ENCODE data around the gene CASS4.
"Not testable (repeated sequence)": the region's sequence is repeated elsewhere in the genome, so short reads cannot be mapped to it uniquely, and the experiment has no call there.

The CASS4 gene

DNA sequence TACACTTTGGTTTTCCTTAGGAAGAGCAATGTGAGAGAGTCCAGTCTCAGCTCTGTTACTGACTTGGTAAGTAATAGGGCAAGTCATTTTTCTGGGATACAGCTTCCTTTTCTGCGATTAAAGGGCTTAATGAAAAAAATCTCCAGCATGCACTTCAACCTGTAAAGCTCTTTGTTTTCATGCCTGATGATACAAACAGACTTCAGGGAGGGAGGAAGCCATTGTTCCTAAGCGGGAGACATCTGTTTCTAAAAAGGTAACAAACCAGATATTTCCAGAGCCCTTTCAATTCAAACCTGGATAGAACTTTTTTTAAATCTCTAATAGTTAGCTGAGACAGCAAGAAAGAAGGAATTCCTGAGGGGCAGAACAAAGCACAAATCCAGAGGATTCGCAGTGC lies 5.2 kb upstream of the CASS4 start:
- TF ChIP-seq, protein P1, sequence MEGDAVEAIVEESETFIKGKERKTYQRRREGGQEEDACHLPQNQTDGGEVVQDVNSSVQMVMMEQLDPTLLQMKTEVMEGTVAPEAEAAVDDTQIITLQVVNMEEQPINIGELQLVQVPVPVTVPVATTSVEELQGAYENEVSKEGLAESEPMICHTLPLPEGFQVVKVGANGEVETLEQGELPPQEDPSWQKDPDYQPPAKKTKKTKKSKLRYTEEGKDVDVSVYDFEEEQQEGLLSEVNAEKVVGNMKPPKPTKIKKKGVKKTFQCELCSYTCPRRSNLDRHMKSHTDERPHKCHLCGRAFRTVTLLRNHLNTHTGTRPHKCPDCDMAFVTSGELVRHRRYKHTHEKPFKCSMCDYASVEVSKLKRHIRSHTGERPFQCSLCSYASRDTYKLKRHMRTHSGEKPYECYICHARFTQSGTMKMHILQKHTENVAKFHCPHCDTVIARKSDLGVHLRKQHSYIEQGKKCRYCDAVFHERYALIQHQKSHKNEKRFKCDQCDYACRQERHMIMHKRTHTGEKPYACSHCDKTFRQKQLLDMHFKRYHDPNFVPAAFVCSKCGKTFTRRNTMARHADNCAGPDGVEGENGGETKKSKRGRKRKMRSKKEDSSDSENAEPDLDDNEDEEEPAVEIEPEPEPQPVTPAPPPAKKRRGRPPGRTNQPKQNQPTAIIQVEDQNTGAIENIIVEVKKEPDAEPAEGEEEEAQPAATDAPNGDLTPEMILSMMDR (IDR thresholded peaks at IDR 0.05), result no peak
- Histone ChIP-seq H3K27ac (peak overlapping the region; percentile 59), H3K4me1 (ENCODE audit: control insufficient read depth in 1 of 2, insufficient read depth in 1 of 2, low read depth in 1 of 2, low read length in 1 of 2) (peaks cover 34% of the 10 kb centered on the region in 2 experiments), H3K4me3 (ENCODE audit: low read depth in 1 of 2, low read length in 1 of 2) (no peak overlapping the region), H3K9me3 (no peaks in the 10 kb centered on the region), H3K27me3 (no peaks in the 10 kb centered on the region), H3K36me3 (peaks cover 21% of the 10 kb centered on the region)

DNA sequence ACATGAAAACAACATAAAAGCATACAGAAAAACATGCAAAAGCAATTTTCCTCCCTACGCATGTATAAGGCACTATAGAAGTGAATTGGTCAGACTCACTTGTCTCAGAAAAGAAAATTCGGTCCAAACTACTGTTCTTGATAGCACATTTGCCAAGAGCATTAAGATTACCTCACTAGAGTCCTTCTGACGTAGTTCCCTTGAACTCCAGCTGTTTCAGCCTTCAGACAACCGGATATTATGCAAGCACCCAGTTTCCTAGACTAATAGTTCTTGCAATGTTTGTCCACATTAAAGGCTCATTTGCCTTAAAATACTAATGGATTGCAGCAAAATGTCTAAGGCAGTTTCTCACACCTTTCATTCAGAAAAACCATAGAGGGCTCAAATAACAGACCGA lies 2.5 kb upstream of the CASS4 start:
- TF ChIP-seq, protein P1 (IDR thresholded peaks at IDR 0.05), result peak; percentile 36
- H3K27ac ChIP-seq, result peak overlapping the region; percentile 97
- peaks cover 57 to 60% of the 10 kb centered on the region in 2 experiments for H3K4me1 ChIP-seq (ENCODE audit: control insufficient read depth in 1 of 2, insufficient read depth in 1 of 2, low read depth in 1 of 2, low read length in 1 of 2)
- H3K36me3 ChIP-seq, result peaks cover 12% of the 10 kb centered on the region
- H3K9me3 ChIP-seq, result no peaks in the 10 kb centered on the region
- peak overlapping the region in 1 of 2 experiments; percentile 33 for H3K4me3 ChIP-seq (ENCODE audit: low read depth in 1 of 2, low read length in 1 of 2)
- no peaks in the 10 kb centered on the region for H3K27me3 ChIP-seq

DNA sequence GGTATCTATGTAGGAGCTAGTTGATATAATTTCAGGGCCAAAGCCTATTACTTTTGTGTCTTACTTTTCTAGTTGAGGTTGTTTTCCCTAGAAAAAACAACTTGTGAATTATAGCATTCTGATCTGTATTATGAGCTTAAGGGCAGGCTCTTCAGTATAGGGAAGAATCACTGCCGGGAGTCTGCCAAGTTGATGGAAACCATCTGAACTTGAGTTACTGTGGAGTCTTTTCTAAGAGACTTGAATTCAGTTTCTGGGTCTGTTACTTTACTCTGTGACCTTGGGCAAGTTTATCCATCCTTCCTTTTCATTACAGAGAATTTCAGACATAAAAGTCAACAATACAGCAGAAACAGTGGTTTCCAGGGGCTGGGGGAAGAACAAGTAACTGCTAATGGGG lies 2.1 kb upstream of the CASS4 start:
- peak overlapping the region in 1 of 2 experiments; percentile 33 for H3K4me3 ChIP-seq (ENCODE audit: low read depth in 1 of 2, low read length in 1 of 2)
- peak overlapping the region; percentile 97 for H3K27ac ChIP-seq

DNA sequence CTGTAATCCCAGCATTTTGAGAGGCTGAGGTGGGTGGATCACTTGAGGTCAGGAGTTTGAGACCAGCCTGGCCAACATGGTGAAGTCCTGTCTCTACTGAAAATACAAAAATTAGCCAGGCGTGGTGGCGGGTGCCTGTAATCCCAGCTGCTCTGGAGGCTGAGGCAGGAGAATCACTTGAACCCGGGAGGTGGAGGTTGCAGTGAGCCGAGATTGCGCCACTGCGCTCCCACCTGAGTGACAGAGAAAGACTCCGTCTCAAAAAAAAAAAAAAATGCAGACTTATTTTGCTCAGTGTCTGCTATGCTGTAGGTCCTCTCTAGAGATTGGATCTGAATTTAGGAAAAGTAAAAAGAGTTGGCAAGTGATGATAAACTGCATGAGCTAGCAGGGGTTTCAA lies 773 bp upstream of the CASS4 start:
- not testable (repeated sequence) for H3K27me3 ChIP-seq, H3K9me3 ChIP-seq
- Histone ChIP-seq H3K27ac (peak overlapping the region; percentile 97), H3K36me3 (peaks cover 17% of the 10 kb centered on the region), H3K4me3 (ENCODE audit: low read depth in 1 of 2, low read length in 1 of 2) (peak overlapping the region; percentile 68 to 81), H3K4me1 (ENCODE audit: control insufficient read depth in 1 of 2, insufficient read depth in 1 of 2, low read depth in 1 of 2, low read length in 1 of 2) (peaks cover 75 to 76% of the 10 kb centered on the region in 2 experiments)

More for the DNA sequence above, 2.1 kb upstream of the CASS4 start:
- Histone ChIP-seq H3K36me3 (peaks cover 17% of the 10 kb centered on the region), H3K4me1 (ENCODE audit: control insufficient read depth in 1 of 2, insufficient read depth in 1 of 2, low read depth in 1 of 2, low read length in 1 of 2) (peaks cover 62 to 65% of the 10 kb centered on the region in 2 experiments), H3K27me3 (no peaks in the 10 kb centered on the region), H3K9me3 (no peaks in the 10 kb centered on the region)
- TF ChIP-seq, protein P1 (IDR thresholded peaks at IDR 0.05), result no peak

DNA sequence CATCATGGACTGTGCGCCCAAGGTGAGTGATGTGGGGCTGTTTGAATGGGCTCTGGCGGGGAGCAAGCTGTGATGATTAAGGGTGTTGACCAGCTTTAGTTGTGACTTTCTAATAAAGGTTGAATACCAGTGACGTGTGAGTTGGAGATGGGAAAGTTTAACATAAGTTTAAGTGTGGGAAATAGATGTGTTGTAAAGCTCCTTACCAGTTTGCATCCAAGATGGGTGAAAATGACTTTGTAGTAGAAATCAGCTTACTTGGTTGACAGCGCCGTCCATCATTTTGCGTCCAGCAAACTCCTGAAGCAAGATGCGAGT lies 372 bp downstream of the CASS4 start:
- no peaks in the 10 kb centered on the region for H3K27me3 ChIP-seq
- H3K4me1 ChIP-seq (ENCODE audit: control insufficient read depth in 1 of 2, insufficient read depth in 1 of 2, low read depth in 1 of 2, low read length in 1 of 2), result peaks cover 87 to 88% of the 10 kb centered on the region in 2 experiments
- peaks cover 18% of the 10 kb centered on the region for H3K36me3 ChIP-seq
- no peaks in the 10 kb centered on the region for H3K9me3 ChIP-seq
- TF ChIP-seq, protein P1 (IDR thresholded peaks at IDR 0.05), result no peak
- peak overlapping the region; percentile 68 to 81 for H3K4me3 ChIP-seq (ENCODE audit: low read depth in 1 of 2, low read length in 1 of 2)
- peak overlapping the region; percentile 97 for H3K27ac ChIP-seq

DNA sequence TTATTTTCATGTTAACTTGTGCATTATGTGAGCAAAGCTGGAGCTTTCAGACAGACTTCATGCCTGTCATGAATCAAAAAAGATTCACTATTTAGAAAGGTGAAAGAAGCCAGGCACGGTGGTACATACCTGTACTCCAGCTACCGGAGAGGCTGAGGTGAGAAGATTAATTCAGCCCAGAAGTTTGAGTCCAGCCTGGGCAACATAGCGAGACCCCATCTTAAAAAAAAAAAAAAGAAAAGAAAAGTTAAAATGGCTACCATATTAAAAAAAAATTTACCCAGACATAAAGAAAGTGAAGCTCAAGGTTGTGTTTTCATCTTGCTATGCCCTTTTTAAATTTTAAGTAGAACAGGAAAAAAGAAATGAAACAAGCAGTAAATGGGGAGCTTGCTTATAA lies 889 bp downstream of the CASS4 start:
- Histone ChIP-seq H3K36me3 (peaks cover 16% of the 10 kb centered on the region), H3K27me3 (no peaks in the 10 kb centered on the region), H3K4me3 (ENCODE audit: low read depth in 1 of 2, low read length in 1 of 2) (peak overlapping the region; percentile 68 to 81), H3K9me3 (no peaks in the 10 kb centered on the region), H3K27ac (peak overlapping the region; percentile 97), H3K4me1 (ENCODE audit: control insufficient read depth in 1 of 2, insufficient read depth in 1 of 2, low read depth in 1 of 2, low read length in 1 of 2) (peaks cover 92 to 93% of the 10 kb centered on the region in 2 experiments)
- TF ChIP-seq, protein P1 (IDR thresholded peaks at IDR 0.05), result no peak
